Dendritic cell treated with granulocyte-macrophage colony-stimulating factor and Interleukin-4, amounts not matched to agents 40 ng/mL and 50 ng/mL, for 4 days (primary cell): Measurements from ENCODE around the gene ITGA8.

Source experiments
- H3K27ac Mint-ChIP-seq: one replicate; pipeline ENCODE4 v1.8.0; 2022; ENCODE audit warnings: mild to moderate bottlenecking, mixed read lengths
- H3K27me3 Mint-ChIP-seq: one replicate; pipeline ENCODE4 v1.8.0; 2022; ENCODE audit warnings: mild to moderate bottlenecking, mixed read lengths
- H3K36me3 Mint-ChIP-seq: one replicate; pipeline ENCODE4 v1.8.0; 2022; ENCODE audit warnings: low read depth, mixed read lengths
- H3K4me1 Mint-ChIP-seq: one replicate; pipeline ENCODE4 v1.8.0; 2022; ENCODE audit warnings: low read depth, mixed read lengths
- H3K4me3 Mint-ChIP-seq: one replicate; pipeline ENCODE4 v1.8.0; 2022; ENCODE audit warnings: mild to moderate bottlenecking, moderate library complexity, mixed read lengths
- H3K9me3 Mint-ChIP-seq: one replicate; pipeline ENCODE4 v1.8.0; 2022; ENCODE audit warnings: mixed read lengths
- intact Hi-C: fragments of 100-400 bp; cut with micrococcal nuclease; formaldehyde crosslinking; loops from one replicate; pipeline ENCODE4 v1.15.0; 2022

Gene ITGA8

GRCh38 chr10:15743443-15743842, 23.7 kb upstream of the ITGA8 start:
- Mint-ChIP-seq H3K4me3 (no peak overlapping the region), H3K27ac (no peak overlapping the region), H3K4me1 (no peaks in the 10 kb centered on the region), H3K27me3 (peaks cover 1% of the 10 kb centered on the region), H3K36me3 (no peaks in the 10 kb centered on the region), H3K9me3 (no peaks in the 10 kb centered on the region)
- intact Hi-C loops, result no loop called here

GRCh38 chr10:15742836-15743235, 23.1 kb upstream of the ITGA8 start:
- H3K4me1 Mint-ChIP-seq, result no peaks in the 10 kb centered on the region
- no peaks in the 10 kb centered on the region for H3K36me3 Mint-ChIP-seq
- H3K27ac Mint-ChIP-seq, result no peak overlapping the region
- H3K27me3 Mint-ChIP-seq, result peaks cover 1% of the 10 kb centered on the region
- no peaks in the 10 kb centered on the region for H3K9me3 Mint-ChIP-seq
- no peak overlapping the region for H3K4me3 Mint-ChIP-seq
- intact Hi-C loops, result no loop called here

GRCh38 chr10:15742102-15742501, 22.4 kb upstream of the ITGA8 start:
- H3K4me3 Mint-ChIP-seq, result no peak overlapping the region
- no peaks in the 10 kb centered on the region for H3K9me3 Mint-ChIP-seq
- intact Hi-C loops, result no loop called here

GRCh38 chr10:15741581-15741980, 21.9 kb upstream of the ITGA8 start:
- no peak overlapping the region for H3K4me3 Mint-ChIP-seq
- no peaks in the 10 kb centered on the region for H3K36me3 Mint-ChIP-seq
- intact Hi-C loops, result no loop called here
- no peaks in the 10 kb centered on the region for H3K4me1 Mint-ChIP-seq
- H3K9me3 Mint-ChIP-seq, result no peaks in the 10 kb centered on the region
- H3K27ac Mint-ChIP-seq, result no peak overlapping the region
- no peaks in the 10 kb centered on the region for H3K27me3 Mint-ChIP-seq

More at GRCh38 chr10:15742102-15742501, 22.4 kb upstream of the ITGA8 start:
- Mint-ChIP-seq H3K27ac (no peak overlapping the region), H3K36me3 (no peaks in the 10 kb centered on the region), H3K4me1 (no peaks in the 10 kb centered on the region), H3K27me3 (peaks cover 1% of the 10 kb centered on the region)

GRCh38 chr10:15740261-15740660, 20.5 kb upstream of the ITGA8 start:
- Mint-ChIP-seq H3K36me3 (no peaks in the 10 kb centered on the region), H3K4me3 (no peak overlapping the region), H3K27ac (no peak overlapping the region), H3K9me3 (no peaks in the 10 kb centered on the region), H3K4me1 (no peaks in the 10 kb centered on the region), H3K27me3 (no peaks in the 10 kb centered on the region)
- intact Hi-C loops, result no loop called here

- intact Hi-C loops, result no loop called here
- no peaks in the 10 kb centered on the region for H3K27me3 Mint-ChIP-seq
- H3K36me3 Mint-ChIP-seq, result no peaks in the 10 kb centered on the region
- no peaks in the 10 kb centered on the region for H3K4me1 Mint-ChIP-seq
- H3K9me3 Mint-ChIP-seq, result no peaks in the 10 kb centered on the region
- no peak overlapping the region for H3K27ac Mint-ChIP-seq
- no peak overlapping the region for H3K4me3 Mint-ChIP-seq
These were observed 19.7 kb upstream of the ITGA8 start for GRCh38 chr10:15739254-15739970.

- Mint-ChIP-seq H3K27ac (no peak overlapping the region), H3K4me1 (no peaks in the 10 kb centered on the region), H3K27me3 (no peaks in the 10 kb centered on the region), H3K36me3 (no peaks in the 10 kb centered on the region), H3K9me3 (no peaks in the 10 kb centered on the region), H3K4me3 (no peak overlapping the region)
- intact Hi-C loops, result no loop called here
These were observed 18.7 kb upstream of the ITGA8 start for GRCh38 chr10:15738270-15738925.

- intact Hi-C loops, result no loop called here
- H3K4me3 Mint-ChIP-seq, result no peak overlapping the region
- H3K27ac Mint-ChIP-seq, result no peak overlapping the region
- H3K27me3 Mint-ChIP-seq, result no peaks in the 10 kb centered on the region
- no peaks in the 10 kb centered on the region for H3K36me3 Mint-ChIP-seq
- H3K4me1 Mint-ChIP-seq, result no peaks in the 10 kb centered on the region
- no peaks in the 10 kb centered on the region for H3K9me3 Mint-ChIP-seq
These were observed 17.9 kb upstream of the ITGA8 start for GRCh38 chr10:15737656-15738055.

GRCh38 chr10:15735763-15736162, 16.0 kb upstream of the ITGA8 start:
- no peak overlapping the region for H3K4me3 Mint-ChIP-seq
- H3K9me3 Mint-ChIP-seq, result no peaks in the 10 kb centered on the region
- H3K4me1 Mint-ChIP-seq, result no peaks in the 10 kb centered on the region
- intact Hi-C loops, result no loop called here
- H3K27ac Mint-ChIP-seq, result no peak overlapping the region
- no peaks in the 10 kb centered on the region for H3K27me3 Mint-ChIP-seq
- no peaks in the 10 kb centered on the region for H3K36me3 Mint-ChIP-seq

GRCh38 chr10:15730341-15730740, 10.6 kb upstream of the ITGA8 start:
- H3K9me3 Mint-ChIP-seq, result no peaks in the 10 kb centered on the region
- no peaks in the 10 kb centered on the region for H3K36me3 Mint-ChIP-seq
- H3K27ac Mint-ChIP-seq, result no peak overlapping the region
- H3K4me3 Mint-ChIP-seq, result no peak overlapping the region
- intact Hi-C loops, result no loop called here
- H3K27me3 Mint-ChIP-seq, result peaks cover 3% of the 10 kb centered on the region
- H3K4me1 Mint-ChIP-seq, result no peaks in the 10 kb centered on the region

- Mint-ChIP-seq H3K4me3 (no peak overlapping the region), H3K36me3 (no peaks in the 10 kb centered on the region), H3K9me3 (no peaks in the 10 kb centered on the region), H3K4me1 (no peaks in the 10 kb centered on the region), H3K27ac (no peak overlapping the region), H3K27me3 (peaks cover 4% of the 10 kb centered on the region)
- intact Hi-C loops, result loop anchor here (5.0 kb wide), 1 partner anchor 298 kb away; no protein-coding TSS in a partner anchor
These were observed 10.2 kb upstream of the ITGA8 start for GRCh38 chr10:15729890-15730289.

- H3K27me3 Mint-ChIP-seq, result peaks cover 14% of the 10 kb centered on the region
- no peaks in the 10 kb centered on the region for H3K36me3 Mint-ChIP-seq
- no peak overlapping the region for H3K4me3 Mint-ChIP-seq
- H3K27ac Mint-ChIP-seq, result no peak overlapping the region
- H3K9me3 Mint-ChIP-seq, result no peaks in the 10 kb centered on the region
- H3K4me1 Mint-ChIP-seq, result no peaks in the 10 kb centered on the region
- intact Hi-C loops, result loop anchor here (5.0 kb wide), 1 partner anchor 294 kb away; no protein-coding TSS in a partner anchor
These were observed 6.3 kb upstream of the ITGA8 start for GRCh38 chr10:15726042-15726441.

- intact Hi-C loops, result loop anchor here (5.0 kb wide), 1 partner anchor 293 kb away; no protein-coding TSS in a partner anchor
- H3K4me3 Mint-ChIP-seq, result no peak overlapping the region
- no peak overlapping the region for H3K27ac Mint-ChIP-seq
- no peaks in the 10 kb centered on the region for H3K4me1 Mint-ChIP-seq
- H3K9me3 Mint-ChIP-seq, result no peaks in the 10 kb centered on the region
- H3K36me3 Mint-ChIP-seq, result no peaks in the 10 kb centered on the region
- H3K27me3 Mint-ChIP-seq, result peaks cover 17% of the 10 kb centered on the region
These were observed 5.9 kb upstream of the ITGA8 start for GRCh38 chr10:15725603-15726002.

- H3K36me3 Mint-ChIP-seq, result no peaks in the 10 kb centered on the region
- no peaks in the 10 kb centered on the region for H3K9me3 Mint-ChIP-seq
- no peak overlapping the region for H3K27ac Mint-ChIP-seq
- peaks cover 25% of the 10 kb centered on the region for H3K27me3 Mint-ChIP-seq
- H3K4me3 Mint-ChIP-seq, result no peak overlapping the region
- intact Hi-C loops, result loop anchor here (5.0 kb wide), 1 partner anchor 292 kb away; no protein-coding TSS in a partner anchor
- H3K4me1 Mint-ChIP-seq, result no peaks in the 10 kb centered on the region
These were observed 5.0 kb upstream of the ITGA8 start for GRCh38 chr10:15724683-15725082.
